ENCODE data around the gene THAP7.

- TF ChIP-seq, protein P1, sequence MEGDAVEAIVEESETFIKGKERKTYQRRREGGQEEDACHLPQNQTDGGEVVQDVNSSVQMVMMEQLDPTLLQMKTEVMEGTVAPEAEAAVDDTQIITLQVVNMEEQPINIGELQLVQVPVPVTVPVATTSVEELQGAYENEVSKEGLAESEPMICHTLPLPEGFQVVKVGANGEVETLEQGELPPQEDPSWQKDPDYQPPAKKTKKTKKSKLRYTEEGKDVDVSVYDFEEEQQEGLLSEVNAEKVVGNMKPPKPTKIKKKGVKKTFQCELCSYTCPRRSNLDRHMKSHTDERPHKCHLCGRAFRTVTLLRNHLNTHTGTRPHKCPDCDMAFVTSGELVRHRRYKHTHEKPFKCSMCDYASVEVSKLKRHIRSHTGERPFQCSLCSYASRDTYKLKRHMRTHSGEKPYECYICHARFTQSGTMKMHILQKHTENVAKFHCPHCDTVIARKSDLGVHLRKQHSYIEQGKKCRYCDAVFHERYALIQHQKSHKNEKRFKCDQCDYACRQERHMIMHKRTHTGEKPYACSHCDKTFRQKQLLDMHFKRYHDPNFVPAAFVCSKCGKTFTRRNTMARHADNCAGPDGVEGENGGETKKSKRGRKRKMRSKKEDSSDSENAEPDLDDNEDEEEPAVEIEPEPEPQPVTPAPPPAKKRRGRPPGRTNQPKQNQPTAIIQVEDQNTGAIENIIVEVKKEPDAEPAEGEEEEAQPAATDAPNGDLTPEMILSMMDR (IDR thresholded peaks at IDR 0.05; ENCODE audit: borderline replicate concordance, extremely low read depth, low read length, poor library complexity, severe bottlenecking): no peak
- no peak for TF ChIP-seq EZH2 (IDR thresholded peaks at IDR 0.05; ENCODE audit: borderline replicate concordance, low read depth, low read length, severe bottlenecking)
These were observed 34.2 kb downstream of the THAP7 start for GRCh38 chr22:20967697-20968211.

Measured in DND-41 (cell line).